Stomach (tissue), 4 donors: ENCODE results near the gene RNH1.

ENCODE experiments used
- EP300 ChIP-seq: sonication (generic); formaldehyde crosslinking; IDR thresholded peaks from one replicate; pipeline ENCODE4 v1.6.1; 2017; ENCODE audit warnings: antibody characterized with exemption
- POLR2A ChIP-seq, 4 donors: fragments of 450-650 bp; IDR thresholded peaks; one replicate each; pipeline ENCODE4 v1.6.1; 2016; ENCODE audit warnings: antibody characterized with exemption in 4 of 4, control low read depth in 2 of 4, mild to moderate bottlenecking in 1 of 4, moderate library complexity in 1 of 4
- POLR2AphosphoS5 ChIP-seq, 3 donors: sonication (generic); formaldehyde crosslinking; IDR thresholded peaks; one replicate each; pipeline ENCODE4 v1.6.1; 2016; ENCODE audit warnings: antibody characterized with exemption in 3 of 3
- TF ChIP-seq, protein P1 (sequence below), 7 experiments: fragments of 450-650 bp in 4 of 7; fragments of 200-600 bp in 3 of 7; sonication (generic) in 3 of 7; IDR thresholded peaks; one replicate each; pipeline ENCODE4 v1.5.1; 2016 to 2019; ENCODE audit warnings: antibody characterized with exemption in 7 of 7, control low read depth in 2 of 7, mild to moderate bottlenecking in 1 of 7

DNA sequence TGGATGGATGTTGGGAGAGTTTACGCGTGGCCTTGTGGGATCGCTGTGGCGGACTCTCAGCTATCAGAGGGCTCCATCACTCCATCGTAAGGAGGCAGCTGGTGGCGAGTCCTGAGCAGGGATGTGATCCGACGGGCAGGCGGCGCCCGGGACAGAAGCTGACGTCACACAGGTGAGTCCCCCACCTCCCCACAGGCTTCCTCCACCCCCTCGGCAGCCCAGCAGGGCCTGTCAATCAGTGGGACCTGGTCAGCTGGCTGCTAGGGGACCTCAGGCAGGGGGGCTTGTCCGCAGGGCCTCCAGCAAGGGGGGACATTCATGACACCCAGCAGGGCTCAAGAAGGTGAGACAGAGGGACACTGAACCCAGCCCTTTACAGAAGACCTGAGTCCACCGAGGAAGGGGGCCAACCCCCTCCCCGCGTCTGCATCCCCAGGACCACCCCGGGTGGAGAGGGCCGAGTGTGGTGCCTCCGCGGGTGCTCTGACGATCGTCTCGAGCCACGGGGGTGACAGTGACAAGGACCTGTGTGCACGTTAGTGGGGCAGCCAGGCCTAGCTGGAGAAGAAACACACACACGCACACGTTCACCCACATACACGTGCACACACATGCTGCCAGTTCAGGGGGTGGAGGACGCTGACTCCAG, 21.2 kb upstream of the RNH1 start:
- TF ChIP-seq, protein P1, sequence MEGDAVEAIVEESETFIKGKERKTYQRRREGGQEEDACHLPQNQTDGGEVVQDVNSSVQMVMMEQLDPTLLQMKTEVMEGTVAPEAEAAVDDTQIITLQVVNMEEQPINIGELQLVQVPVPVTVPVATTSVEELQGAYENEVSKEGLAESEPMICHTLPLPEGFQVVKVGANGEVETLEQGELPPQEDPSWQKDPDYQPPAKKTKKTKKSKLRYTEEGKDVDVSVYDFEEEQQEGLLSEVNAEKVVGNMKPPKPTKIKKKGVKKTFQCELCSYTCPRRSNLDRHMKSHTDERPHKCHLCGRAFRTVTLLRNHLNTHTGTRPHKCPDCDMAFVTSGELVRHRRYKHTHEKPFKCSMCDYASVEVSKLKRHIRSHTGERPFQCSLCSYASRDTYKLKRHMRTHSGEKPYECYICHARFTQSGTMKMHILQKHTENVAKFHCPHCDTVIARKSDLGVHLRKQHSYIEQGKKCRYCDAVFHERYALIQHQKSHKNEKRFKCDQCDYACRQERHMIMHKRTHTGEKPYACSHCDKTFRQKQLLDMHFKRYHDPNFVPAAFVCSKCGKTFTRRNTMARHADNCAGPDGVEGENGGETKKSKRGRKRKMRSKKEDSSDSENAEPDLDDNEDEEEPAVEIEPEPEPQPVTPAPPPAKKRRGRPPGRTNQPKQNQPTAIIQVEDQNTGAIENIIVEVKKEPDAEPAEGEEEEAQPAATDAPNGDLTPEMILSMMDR (IDR thresholded peaks at IDR 0.05): no peak
- no peak for TF ChIP-seq POLR2AphosphoS5 (IDR thresholded peaks at IDR 0.05)
- no peak for TF ChIP-seq POLR2A (IDR thresholded peaks at IDR 0.05)
- no peak for TF ChIP-seq EP300
